OCI-LY1 (cell line): Measurements from ENCODE around the gene PLPP1.

Source experiments
- H2AFZ ChIP-seq: fragments of 200-600 bp; sonication (generic), shearing (Covaris generic); 2 replicates; pipeline ENCODE4 v1.6.0; 2014; ENCODE audit warnings: antibody characterized with exemption, mild to moderate bottlenecking, low read length
- H3F3A ChIP-seq: fragments of 200-600 bp; sonication (generic), shearing (Covaris generic); 2 replicates; pipeline ENCODE4 v1.6.0; 2014; ENCODE audit warnings: mild to moderate bottlenecking, antibody characterized with exemption, low read length, moderate library complexity; ENCODE audit not compliant: insufficient read depth
- H3K27ac ChIP-seq: fragments of 200-600 bp; sonication (generic); 2 replicates; pipeline ENCODE4 v1.5.1; 2014; ENCODE audit warnings: low read length, mixed run types, mild to moderate bottlenecking, low read depth; ENCODE audit not compliant: poor library complexity, severe bottlenecking
- H3K27me3 ChIP-seq: fragments of 200-600 bp; sonication (generic); 2 replicates; pipeline ENCODE4 v1.6.0; 2014; ENCODE audit warnings: antibody characterized with exemption, mild to moderate bottlenecking, low read length, moderate library complexity; ENCODE audit not compliant: insufficient read depth
- H3K36me3 ChIP-seq: fragments of 200-600 bp; sonication (generic); 2 replicates; pipeline ENCODE4 v1.6.1; 2014; ENCODE audit warnings: mild to moderate bottlenecking, antibody characterized with exemption, low read length, moderate library complexity, mixed read lengths; ENCODE audit not compliant: insufficient read depth
- H3K4me1 ChIP-seq: fragments of 200-600 bp; sonication (generic); 2 replicates; pipeline ENCODE4 v1.5.1; 2014; ENCODE audit warnings: mild to moderate bottlenecking, low read length, moderate library complexity; ENCODE audit not compliant: insufficient read depth, severe bottlenecking
- H3K4me2 ChIP-seq: fragments of 200-600 bp; sonication (generic), shearing (Covaris generic); 2 replicates; pipeline ENCODE4 v1.6.1; 2014; ENCODE audit warnings: low read length
- H3K4me3 ChIP-seq: fragments of 200-600 bp; sonication (generic); 2 replicates; pipeline ENCODE4 v1.5.1; 2014; ENCODE audit warnings: low read length, low read depth, mild to moderate bottlenecking, mixed read lengths; ENCODE audit not compliant: poor library complexity, severe bottlenecking
- H3K79me2 ChIP-seq: fragments of 200-600 bp; shearing (Covaris generic); 2 replicates; pipeline ENCODE4 v1.6.1; 2016; ENCODE audit warnings: mixed run types, low read length, mixed read lengths; ENCODE audit not compliant: insufficient read depth
- H3K9ac ChIP-seq: fragments of 200-600 bp; sonication (generic), shearing (Covaris generic); 2 replicates; pipeline ENCODE4 v1.6.1; 2014; ENCODE audit warnings: mild to moderate bottlenecking, low read length, mixed read lengths
- H3K9me2 ChIP-seq: fragments of 200-600 bp; sonication (generic), shearing (Covaris generic); 2 replicates; pipeline ENCODE4 v1.6.1; 2014; ENCODE audit warnings: low read depth, mild to moderate bottlenecking, low read length, mixed read lengths
- H3K9me3 ChIP-seq: fragments of 200-600 bp; shearing (Covaris generic); 2 replicates; pipeline ENCODE4 v1.6.1; 2014; ENCODE audit warnings: low read length, mixed read lengths
- H4K20me1 ChIP-seq: fragments of 200-600 bp; sonication (generic), shearing (Covaris generic); 2 replicates; pipeline ENCODE4 v1.6.0; 2016; ENCODE audit warnings: mild to moderate bottlenecking, low read length; ENCODE audit not compliant: insufficient read depth
- EZH2 ChIP-seq: fragments of 200-600 bp; sonication (generic), shearing (Covaris generic); IDR thresholded peaks from 2 replicates; pipeline ENCODE4 v1.8.0; 2017; ENCODE audit warnings: borderline replicate concordance, mixed run types, mild to moderate bottlenecking, antibody characterized with exemption, low read length, moderate library complexity, mixed read lengths
- TF ChIP-seq, protein P1 (sequence below): fragments of 200-600 bp; sonication (generic), shearing (Covaris generic); IDR thresholded peaks from 2 replicates; pipeline ENCODE4 v1.5.1; 2017; ENCODE audit warnings: mild to moderate bottlenecking, antibody characterized with exemption, low read length, moderate library complexity, mixed read lengths

PLPP1 gene

DNA sequence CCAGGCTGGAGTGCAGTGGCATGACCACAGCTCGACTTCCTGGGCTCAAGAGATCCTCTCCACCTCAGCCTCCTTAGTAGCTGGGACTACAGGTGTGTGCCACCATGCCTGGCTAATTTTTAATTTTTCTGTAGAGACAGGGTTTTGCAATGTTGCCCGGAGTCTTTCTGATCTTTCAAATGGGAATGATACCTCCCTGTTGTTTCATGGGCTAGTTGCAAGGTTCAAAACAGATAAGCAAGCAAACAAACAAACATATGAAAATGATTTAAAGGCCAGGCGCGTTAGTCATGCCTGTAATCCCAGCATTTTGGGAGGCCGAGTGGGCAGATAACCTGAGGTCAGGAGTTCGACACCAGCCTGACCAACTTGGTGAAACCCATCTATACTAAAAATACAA is 45.3 kb upstream of the PLPP1 start:
- no peaks in the 10 kb centered on the region for H3K4me1 ChIP-seq
- no peak overlapping the region for H3K27ac ChIP-seq
- no peak overlapping the region for H2AFZ ChIP-seq
- no peaks in the 10 kb centered on the region for H3K9me2 ChIP-seq
- no peak overlapping the region for H3K9ac ChIP-seq
- H3K27me3 ChIP-seq, result no peaks in the 10 kb centered on the region
- H3K9me3 ChIP-seq, result no peaks in the 10 kb centered on the region
- H3K36me3 ChIP-seq, result no peaks in the 10 kb centered on the region
- no peak for TF ChIP-seq EZH2
- TF ChIP-seq, protein P1, sequence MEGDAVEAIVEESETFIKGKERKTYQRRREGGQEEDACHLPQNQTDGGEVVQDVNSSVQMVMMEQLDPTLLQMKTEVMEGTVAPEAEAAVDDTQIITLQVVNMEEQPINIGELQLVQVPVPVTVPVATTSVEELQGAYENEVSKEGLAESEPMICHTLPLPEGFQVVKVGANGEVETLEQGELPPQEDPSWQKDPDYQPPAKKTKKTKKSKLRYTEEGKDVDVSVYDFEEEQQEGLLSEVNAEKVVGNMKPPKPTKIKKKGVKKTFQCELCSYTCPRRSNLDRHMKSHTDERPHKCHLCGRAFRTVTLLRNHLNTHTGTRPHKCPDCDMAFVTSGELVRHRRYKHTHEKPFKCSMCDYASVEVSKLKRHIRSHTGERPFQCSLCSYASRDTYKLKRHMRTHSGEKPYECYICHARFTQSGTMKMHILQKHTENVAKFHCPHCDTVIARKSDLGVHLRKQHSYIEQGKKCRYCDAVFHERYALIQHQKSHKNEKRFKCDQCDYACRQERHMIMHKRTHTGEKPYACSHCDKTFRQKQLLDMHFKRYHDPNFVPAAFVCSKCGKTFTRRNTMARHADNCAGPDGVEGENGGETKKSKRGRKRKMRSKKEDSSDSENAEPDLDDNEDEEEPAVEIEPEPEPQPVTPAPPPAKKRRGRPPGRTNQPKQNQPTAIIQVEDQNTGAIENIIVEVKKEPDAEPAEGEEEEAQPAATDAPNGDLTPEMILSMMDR, result no peak
- no peaks in the 10 kb centered on the region for H3K79me2 ChIP-seq
- no peak overlapping the region for H3K4me3 ChIP-seq
- H3F3A ChIP-seq, result no peaks in the 10 kb centered on the region
- no peak overlapping the region for H3K4me2 ChIP-seq
- no peaks in the 10 kb centered on the region for H4K20me1 ChIP-seq

DNA sequence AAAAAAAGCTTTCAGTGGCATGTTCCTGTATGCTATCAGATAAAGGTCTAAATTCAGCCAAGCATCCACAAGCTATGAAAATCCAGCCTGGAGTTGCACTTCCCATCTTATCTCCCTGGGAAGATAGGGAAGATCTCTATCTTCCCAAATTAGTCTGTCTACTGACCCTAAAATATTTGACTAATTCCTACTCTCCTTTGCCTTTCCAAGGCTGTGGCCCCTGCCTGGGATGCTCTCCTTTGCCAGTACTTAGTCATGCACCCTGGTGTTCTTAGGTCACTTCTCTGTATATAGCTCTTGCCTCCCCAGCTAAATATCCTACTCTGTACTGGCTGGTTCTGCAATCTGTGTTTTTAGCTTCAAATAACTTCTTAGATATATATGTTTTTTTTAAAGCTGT is 44.0 kb upstream of the PLPP1 start:
- no peaks in the 10 kb centered on the region for H3K9me3 ChIP-seq

DNA sequence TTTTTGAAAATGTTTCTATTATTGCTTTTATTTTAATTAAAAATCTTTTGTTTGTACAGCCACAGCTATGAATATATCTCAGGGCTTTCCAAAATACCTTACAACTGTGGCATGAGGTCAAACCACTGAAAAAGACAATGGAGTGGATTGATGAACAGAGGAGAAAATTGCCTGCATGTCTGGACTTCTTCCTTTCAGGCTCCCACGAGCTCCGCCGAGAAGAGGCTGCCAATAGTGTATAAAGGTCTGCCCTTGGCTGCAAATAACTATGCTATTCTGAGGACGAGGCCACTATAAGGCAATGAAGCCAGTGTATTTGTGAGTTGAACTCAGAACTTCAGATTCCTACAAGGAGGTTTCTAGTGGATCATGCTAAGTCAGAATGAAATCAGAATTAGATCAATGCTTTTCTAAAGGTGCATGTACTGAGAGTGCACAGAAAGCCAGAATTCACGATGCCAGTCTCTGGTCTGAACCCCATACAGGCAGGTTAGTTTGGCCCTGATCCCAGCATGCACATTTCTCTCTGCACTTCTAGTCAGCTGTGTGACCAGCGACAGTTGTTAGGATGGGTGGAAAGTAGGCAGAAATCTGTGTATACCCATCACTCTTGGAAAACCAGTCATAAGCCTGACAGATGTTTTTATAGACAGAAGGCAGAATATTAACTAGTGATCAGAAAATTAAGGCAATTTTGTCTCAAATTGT is 42.7 kb upstream of the PLPP1 start:
- Histone ChIP-seq H3K9me2 (no peaks in the 10 kb centered on the region), H3K36me3 (no peaks in the 10 kb centered on the region), H3K4me1 (no peaks in the 10 kb centered on the region), H3K27me3 (no peaks in the 10 kb centered on the region), H3K4me3 (no peak overlapping the region), H3K4me2 (no peak overlapping the region), H3K9me3 (no peaks in the 10 kb centered on the region), H3K9ac (no peak overlapping the region), H3F3A (no peaks in the 10 kb centered on the region), H2AFZ (no peak overlapping the region), H3K79me2 (no peaks in the 10 kb centered on the region), H4K20me1 (no peaks in the 10 kb centered on the region), H3K27ac (no peak overlapping the region)
- TF ChIP-seq, protein P1, result no peak
- no peak for TF ChIP-seq EZH2

More for the DNA sequence above, 44.0 kb upstream of the PLPP1 start:
- Histone ChIP-seq H3K9me2 (no peaks in the 10 kb centered on the region), H4K20me1 (no peaks in the 10 kb centered on the region), H3K9ac (no peak overlapping the region), H3K4me3 (no peak overlapping the region), H3K27me3 (no peaks in the 10 kb centered on the region), H3K36me3 (no peaks in the 10 kb centered on the region), H3K4me1 (no peaks in the 10 kb centered on the region), H3K79me2 (no peaks in the 10 kb centered on the region), H2AFZ (no peak overlapping the region), H3K4me2 (no peak overlapping the region), H3F3A (no peaks in the 10 kb centered on the region), H3K27ac (no peak overlapping the region)
- no peak for TF ChIP-seq EZH2
- TF ChIP-seq, protein P1, result no peak
